ENCODE results near the gene ECE1. TPM values are rescaled to one million over a fixed set of nuclear protein-coding genes. Genes with fewer than 3 reads are reported as not detected.

The ECE1 gene
- total and polyA plus RNA-seq, 9 of the 15 experiments (the other 6 are each of a cell fraction or from before 2014, with no cell fraction given), result 0.56 to 34.8 (median 11.0) TPM

DNA sequence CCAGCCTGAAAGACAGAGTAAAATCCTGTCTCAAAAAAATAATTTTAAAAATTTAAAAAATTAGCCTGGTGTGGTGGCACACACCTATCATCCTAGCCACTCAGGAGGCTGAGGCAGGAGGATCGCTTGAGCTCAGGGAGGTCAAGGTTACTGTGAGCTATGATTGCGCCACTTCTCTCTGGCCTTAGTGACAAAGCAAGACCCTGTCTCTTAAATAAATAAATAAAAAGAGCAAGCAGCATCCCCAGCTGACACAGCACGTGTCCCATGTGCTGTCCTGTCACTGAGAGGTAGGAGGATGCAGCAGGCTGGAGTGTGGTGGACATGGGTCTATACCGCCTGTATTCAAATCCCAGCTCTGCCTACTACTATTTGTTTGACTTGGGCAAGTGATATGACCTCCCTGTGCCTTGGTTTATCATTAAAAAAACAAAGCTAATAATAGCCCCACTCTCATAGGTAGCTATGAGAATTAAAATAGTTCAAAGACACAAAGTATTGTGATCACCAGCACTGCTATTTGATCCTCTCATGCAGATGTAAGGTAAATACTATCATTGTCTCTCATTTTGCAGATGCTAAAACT is 22.2 kb upstream of the ECE1 start:
- TF ChIP-seq, protein P1, sequence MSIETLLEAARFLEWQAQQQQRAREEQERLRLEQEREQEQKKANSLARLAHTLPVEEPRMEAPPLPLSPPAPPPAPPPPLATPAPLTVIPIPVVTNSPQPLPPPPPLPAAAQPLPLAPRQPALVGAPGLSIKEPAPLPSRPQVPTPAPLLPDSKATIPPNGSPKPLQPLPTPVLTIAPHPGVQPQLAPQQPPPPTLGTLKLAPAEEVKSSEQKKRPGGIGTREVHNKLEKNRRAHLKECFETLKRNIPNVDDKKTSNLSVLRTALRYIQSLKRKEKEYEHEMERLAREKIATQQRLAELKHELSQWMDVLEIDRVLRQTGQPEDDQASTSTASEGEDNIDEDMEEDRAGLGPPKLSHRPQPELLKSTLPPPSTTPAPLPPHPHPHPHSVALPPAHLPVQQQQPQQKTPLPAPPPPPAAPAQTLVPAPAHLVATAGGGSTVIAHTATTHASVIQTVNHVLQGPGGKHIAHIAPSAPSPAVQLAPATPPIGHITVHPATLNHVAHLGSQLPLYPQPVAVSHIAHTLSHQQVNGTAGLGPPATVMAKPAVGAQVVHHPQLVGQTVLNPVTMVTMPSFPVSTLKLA (conservative IDR thresholded peaks at IDR 0.05), result 0 out of 4 replicates have a peak, but pooled peaks of 1 of the 2 experiments have one; percentile 33
- TF ChIP-seq ZFP36 (IDR thresholded peaks at IDR 0.05; ENCODE audit: low read depth, low read length, partially characterized antibody) (no peak), CEBPB (tag; IDR thresholded peaks at IDR 0.05) (peak; percentile 52)
- TF ChIP-seq, protein P2, sequence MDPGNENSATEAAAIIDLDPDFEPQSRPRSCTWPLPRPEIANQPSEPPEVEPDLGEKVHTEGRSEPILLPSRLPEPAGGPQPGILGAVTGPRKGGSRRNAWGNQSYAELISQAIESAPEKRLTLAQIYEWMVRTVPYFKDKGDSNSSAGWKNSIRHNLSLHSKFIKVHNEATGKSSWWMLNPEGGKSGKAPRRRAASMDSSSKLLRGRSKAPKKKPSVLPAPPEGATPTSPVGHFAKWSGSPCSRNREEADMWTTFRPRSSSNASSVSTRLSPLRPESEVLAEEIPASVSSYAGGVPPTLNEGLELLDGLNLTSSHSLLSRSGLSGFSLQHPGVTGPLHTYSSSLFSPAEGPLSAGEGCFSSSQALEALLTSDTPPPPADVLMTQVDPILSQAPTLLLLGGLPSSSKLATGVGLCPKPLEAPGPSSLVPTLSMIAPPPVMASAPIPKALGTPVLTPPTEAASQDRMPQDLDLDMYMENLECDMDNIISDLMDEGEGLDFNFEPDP (CRISPR knock-in tag; IDR thresholded peaks at IDR 0.05), result no peak
- TF ChIP-seq, protein P3, sequence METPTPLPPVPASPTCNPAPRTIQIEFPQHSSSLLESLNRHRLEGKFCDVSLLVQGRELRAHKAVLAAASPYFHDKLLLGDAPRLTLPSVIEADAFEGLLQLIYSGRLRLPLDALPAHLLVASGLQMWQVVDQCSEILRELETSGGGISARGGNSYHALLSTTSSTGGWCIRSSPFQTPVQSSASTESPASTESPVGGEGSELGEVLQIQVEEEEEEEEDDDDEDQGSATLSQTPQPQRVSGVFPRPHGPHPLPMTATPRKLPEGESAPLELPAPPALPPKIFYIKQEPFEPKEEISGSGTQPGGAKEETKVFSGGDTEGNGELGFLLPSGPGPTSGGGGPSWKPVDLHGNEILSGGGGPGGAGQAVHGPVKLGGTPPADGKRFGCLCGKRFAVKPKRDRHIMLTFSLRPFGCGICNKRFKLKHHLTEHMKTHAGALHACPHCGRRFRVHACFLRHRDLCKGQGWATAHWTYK (CRISPR knock-in tag; IDR thresholded peaks at IDR 0.05), result no peak
- TF ChIP-seq, protein P4, sequence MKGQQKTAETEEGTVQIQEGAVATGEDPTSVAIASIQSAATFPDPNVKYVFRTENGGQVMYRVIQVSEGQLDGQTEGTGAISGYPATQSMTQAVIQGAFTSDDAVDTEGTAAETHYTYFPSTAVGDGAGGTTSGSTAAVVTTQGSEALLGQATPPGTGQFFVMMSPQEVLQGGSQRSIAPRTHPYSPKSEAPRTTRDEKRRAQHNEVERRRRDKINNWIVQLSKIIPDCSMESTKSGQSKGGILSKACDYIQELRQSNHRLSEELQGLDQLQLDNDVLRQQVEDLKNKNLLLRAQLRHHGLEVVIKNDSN (CRISPR knock-in tag; IDR thresholded peaks at IDR 0.05), result peak; percentile 15; the same call in 1 of the 2 replicates
- peaks cover 3% of the 10 kb centered on the region; the same call in 1 of the 2 replicates for H3K9me3 ChIP-seq (replicated peaks; ENCODE audit: control insufficient read depth, insufficient read depth, low read depth, low read length)
- intact Hi-C loops (cut with micrococcal nuclease) (no loop called here), in situ Hi-C loops (cut with MboI) (no loop called here)
- no peaks in the 10 kb centered on the region for H3K9me1 ChIP-seq (ENCODE audit: control insufficient read depth, insufficient read depth, low read length)
- peaks cover 9 to 19% of the 10 kb centered on the region in 2 experiments; a peak in 4 of 5 replicates for H3K4me1 ChIP-seq (replicated peaks in 1 of 2; ENCODE audit: control insufficient read depth in 2 of 2, insufficient read depth in 2 of 2, low read length in 2 of 2)
- no peak overlapping the region for H3K4me2 ChIP-seq (ENCODE audit: insufficient read depth, low read length)
- no peak for ATAC-seq
- FAIRE-seq, result no peak
- CTCF ChIA-PET (ENCODE audit: low intra/inter-chr PET ratio), result no interaction called here
- WGBS (ENCODE audit: insufficient coverage, low coverage, missing lambda C conversion rate), result 28% methylated on average over 4 of the region's 4 CpGs
- H3K4me3 ChIP-seq, result no peak overlapping the region
- no peak for DNase-seq (ENCODE audit: extremely low read depth in 1 of 4, low spot score in 3 of 4)
- H2AFZ ChIP-seq (ENCODE audit: low read depth, low read length), result no peak overlapping the region
- peaks cover 40% of the 10 kb centered on the region for H4K20me1 ChIP-seq (replicated peaks; ENCODE audit: control insufficient read depth, insufficient read depth, low read length)
- POLR2A ChIA-PET, result interaction anchor here (0.6 to 1.3 kb wide), 3 partner anchors 10 to 816 kb away, joined by 3 to 5 read pairs (median 3); no protein-coding TSS in a partner anchor
- H3K79me2 ChIP-seq (ENCODE audit: control insufficient read depth, insufficient read depth, low read length), result no peaks in the 10 kb centered on the region
- no peaks in the 10 kb centered on the region; a peak in 1 of 5 replicates for H3K27me3 ChIP-seq (ENCODE audit: control insufficient read depth in 2 of 2, insufficient read depth in 2 of 2, low read length in 2 of 2)
- BruUV-seq (replicated peaks), result no TSS peak
- no peak overlapping the region for H3K9ac ChIP-seq (ENCODE audit: insufficient read depth in 1 of 2, low read depth in 2 of 2, low read length in 2 of 2)
- H3K36me3 ChIP-seq (ENCODE audit: control insufficient read depth, insufficient read depth, low read length), result no peaks in the 10 kb centered on the region
- H3K27ac ChIP-seq (ENCODE audit: extremely low read depth, low read depth, low read length), result no peak overlapping the region
